ENCODE data around the gene CMTR1. TPM values are rescaled to one million over a fixed set of nuclear protein-coding genes. Genes with fewer than 3 reads are reported as not detected.
A peak's percentile ranks its signal among the peaks of the same experiment; 100 is the strongest.
"Not testable (repeated sequence)": the region's sequence is repeated elsewhere in the genome, so short reads cannot be mapped to it uniquely, and the experiment has no call there.

CMTR1 gene, protein sequence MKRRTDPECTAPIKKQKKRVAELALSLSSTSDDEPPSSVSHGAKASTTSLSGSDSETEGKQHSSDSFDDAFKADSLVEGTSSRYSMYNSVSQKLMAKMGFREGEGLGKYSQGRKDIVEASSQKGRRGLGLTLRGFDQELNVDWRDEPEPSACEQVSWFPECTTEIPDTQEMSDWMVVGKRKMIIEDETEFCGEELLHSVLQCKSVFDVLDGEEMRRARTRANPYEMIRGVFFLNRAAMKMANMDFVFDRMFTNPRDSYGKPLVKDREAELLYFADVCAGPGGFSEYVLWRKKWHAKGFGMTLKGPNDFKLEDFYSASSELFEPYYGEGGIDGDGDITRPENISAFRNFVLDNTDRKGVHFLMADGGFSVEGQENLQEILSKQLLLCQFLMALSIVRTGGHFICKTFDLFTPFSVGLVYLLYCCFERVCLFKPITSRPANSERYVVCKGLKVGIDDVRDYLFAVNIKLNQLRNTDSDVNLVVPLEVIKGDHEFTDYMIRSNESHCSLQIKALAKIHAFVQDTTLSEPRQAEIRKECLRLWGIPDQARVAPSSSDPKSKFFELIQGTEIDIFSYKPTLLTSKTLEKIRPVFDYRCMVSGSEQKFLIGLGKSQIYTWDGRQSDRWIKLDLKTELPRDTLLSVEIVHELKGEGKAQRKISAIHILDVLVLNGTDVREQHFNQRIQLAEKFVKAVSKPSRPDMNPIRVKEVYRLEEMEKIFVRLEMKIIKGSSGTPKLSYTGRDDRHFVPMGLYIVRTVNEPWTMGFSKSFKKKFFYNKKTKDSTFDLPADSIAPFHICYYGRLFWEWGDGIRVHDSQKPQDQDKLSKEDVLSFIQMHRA
- total RNA-seq: 10 to 100 TPM; 42.9 to 75.9 TPM

- H3K9me3 Mint-ChIP-seq: no peaks in the 10 kb centered on the region
- peak within 1 kb of the TSS; percentile 97 to 99 for H3K27ac Mint-ChIP-seq
- peak; percentile 97 for DNase-seq (ENCODE audit: low spot score in 2 of 2)
- peak; percentile 89 to 97 for ATAC-seq
- peaks cover 11 to 29% of the 10 kb centered on the region in 2 donors for H3K36me3 Mint-ChIP-seq
Observed at GRCh38 chr6:37432916-37433656, at the start of gene CMTR1. Gene CMTR1, plus strand, starts transcription at chr6:37433221. Its CDS starts 2,409 bp downstream, at chr6:37435630.

- H3K36me3 Mint-ChIP-seq: no peaks in the 10 kb centered on the region
- DNase-seq (ENCODE audit: low spot score in 2 of 2) (no peak), ATAC-seq (no peak)
- H3K9me3 Mint-ChIP-seq: no peaks in the 10 kb centered on the region
- no peak overlapping the region for H3K27ac Mint-ChIP-seq
Observed at GRCh38 chr6:37388578-37388977, 44.4 kb upstream of the CMTR1 start.

DNA sequence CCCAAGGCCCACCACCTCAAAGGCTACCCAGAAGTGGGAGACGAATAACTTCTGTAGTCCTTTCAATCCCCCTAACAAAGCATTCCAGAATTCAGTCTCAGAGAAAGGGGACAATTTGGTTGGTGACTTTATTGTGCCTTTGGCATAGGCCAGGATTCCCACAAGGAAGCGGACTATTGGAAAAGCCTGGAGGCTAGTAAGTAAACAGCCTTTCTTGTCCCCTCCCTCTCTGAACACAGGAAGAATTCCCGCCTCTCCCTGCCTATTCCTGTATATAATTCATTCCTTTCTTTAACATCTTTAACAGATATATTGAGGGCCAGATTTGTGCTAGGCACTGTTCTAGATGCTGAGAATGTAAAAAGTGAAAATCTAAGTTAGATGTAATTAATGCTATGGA lies 43.2 kb upstream of the CMTR1 start:
- no peak for ATAC-seq
- no peaks in the 10 kb centered on the region for H3K36me3 Mint-ChIP-seq
- no peak overlapping the region for H3K27ac Mint-ChIP-seq

DNA sequence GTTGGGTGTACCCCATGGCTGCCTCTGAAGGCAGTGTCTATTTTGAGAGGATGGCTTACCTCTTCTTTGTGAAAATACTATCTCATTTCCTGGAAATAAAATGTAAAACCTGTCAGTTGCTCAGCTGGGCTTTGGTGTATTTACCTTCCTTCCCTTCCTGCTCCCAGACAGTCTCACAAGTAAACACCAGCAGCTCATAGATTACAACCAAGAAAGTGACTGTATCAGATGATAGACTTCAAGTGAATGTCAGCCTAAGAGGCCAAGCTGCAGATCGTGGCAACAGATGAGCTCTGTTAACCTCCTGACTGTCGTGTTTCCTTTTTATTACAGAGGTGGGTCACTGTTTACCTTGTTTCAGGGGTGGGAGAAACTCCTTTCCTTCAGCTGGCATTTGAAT lies 41.9 kb upstream of the CMTR1 start:
- DNase-seq (ENCODE audit: low spot score in 2 of 2): no peak
- no peaks in the 10 kb centered on the region for H3K36me3 Mint-ChIP-seq
- H3K9me3 Mint-ChIP-seq: no peaks in the 10 kb centered on the region
- peak overlapping the region in 1 of 2 donors; percentile 11 for H3K27ac Mint-ChIP-seq
- no peak for ATAC-seq

More for the DNA sequence above, 43.2 kb upstream of the CMTR1 start:
- H3K9me3 Mint-ChIP-seq: no peaks in the 10 kb centered on the region
- DNase-seq (ENCODE audit: low spot score in 2 of 2): no peak

DNA sequence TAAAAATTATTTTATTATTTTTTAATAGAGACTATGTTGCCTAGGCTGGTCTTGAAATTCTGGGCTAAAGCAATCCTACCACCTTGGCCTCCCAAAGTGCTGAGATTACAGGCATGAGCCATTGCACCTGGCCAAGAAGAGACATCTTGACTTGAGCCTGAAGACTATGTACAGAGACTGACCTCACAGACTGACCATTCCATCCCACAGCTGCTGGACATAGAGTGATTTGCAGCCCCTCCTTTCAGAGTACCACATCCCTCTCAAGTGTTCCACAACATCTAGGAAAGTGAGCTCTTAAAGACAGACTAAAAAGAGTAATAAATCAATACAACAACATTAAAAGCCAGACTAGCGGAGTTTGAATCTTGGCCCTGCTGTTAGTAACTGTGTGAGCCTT lies 40.2 kb upstream of the CMTR1 start:
- Mint-ChIP-seq H3K36me3 (no peaks in the 10 kb centered on the region), H3K27ac (no peak overlapping the region), H3K9me3 (no peaks in the 10 kb centered on the region)
- no peak for DNase-seq (ENCODE audit: low spot score in 2 of 2)
- no peak for ATAC-seq

DNA sequence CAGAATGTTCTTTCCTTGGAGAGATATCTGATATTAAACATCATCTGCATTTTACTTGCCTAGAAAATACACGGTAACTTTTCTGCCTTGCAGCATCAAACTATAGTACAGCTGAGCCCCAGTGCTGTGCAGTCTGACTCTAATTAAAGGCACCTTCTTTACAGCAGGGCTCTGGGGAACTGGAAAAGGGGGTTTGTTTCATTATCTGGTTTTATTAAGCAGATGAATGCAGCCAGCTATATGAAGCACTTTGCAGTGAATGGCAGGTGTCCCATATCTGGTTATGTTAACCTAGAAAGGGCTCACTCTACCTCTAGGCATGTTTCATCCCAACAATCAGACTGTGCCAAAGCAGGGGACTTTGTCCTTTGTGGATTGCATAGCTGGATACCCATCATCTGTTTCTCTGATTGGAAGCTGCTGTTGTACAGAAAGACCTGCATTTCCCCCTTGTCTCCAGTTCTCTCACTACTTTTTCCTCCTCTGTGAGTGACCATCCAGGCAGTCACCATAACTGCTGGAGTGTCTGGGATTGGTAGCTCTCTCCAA lies 39.6 kb upstream of the CMTR1 start:
- H3K9me3 Mint-ChIP-seq: no peaks in the 10 kb centered on the region

GRCh38 chr6:37396571-37397180 lies 36.3 kb upstream of the CMTR1 start:
- H3K9me3 Mint-ChIP-seq: no peaks in the 10 kb centered on the region
- no peaks in the 10 kb centered on the region for H3K36me3 Mint-ChIP-seq
- no peak for ATAC-seq
- no peak for DNase-seq (ENCODE audit: low spot score in 2 of 2)
- no peak overlapping the region for H3K27ac Mint-ChIP-seq

More for the DNA sequence above, 39.6 kb upstream of the CMTR1 start:
- DNase-seq (ENCODE audit: low spot score in 2 of 2) (no peak), ATAC-seq (no peak)
- peak overlapping the region in 1 of 2 donors; percentile 46 for H3K27ac Mint-ChIP-seq
- no peaks in the 10 kb centered on the region for H3K36me3 Mint-ChIP-seq

DNA sequence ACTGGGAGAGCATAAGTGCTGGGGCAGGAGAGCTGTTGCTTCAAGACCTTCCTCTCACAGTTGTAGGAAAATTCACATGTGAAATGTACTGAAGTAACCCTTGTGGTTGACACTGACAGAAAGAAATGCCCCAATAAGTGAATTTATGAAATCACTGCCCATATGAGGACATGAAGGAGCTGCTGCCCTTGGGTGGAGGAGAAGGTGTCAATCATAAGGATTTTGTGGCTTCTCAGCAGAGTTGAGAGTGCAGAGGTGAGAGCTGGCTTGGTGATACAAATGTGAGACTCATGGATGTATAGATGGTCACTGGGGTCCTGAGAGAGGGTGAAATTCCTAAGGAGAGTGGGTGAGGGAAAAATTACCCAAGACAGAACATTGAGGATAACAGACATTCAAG lies 33.9 kb upstream of the CMTR1 start:
- no peaks in the 10 kb centered on the region for H3K36me3 Mint-ChIP-seq
- no peaks in the 10 kb centered on the region for H3K9me3 Mint-ChIP-seq
- no peak for ATAC-seq
- DNase-seq (ENCODE audit: low spot score in 2 of 2): no peak
- no peak overlapping the region for H3K27ac Mint-ChIP-seq

DNA sequence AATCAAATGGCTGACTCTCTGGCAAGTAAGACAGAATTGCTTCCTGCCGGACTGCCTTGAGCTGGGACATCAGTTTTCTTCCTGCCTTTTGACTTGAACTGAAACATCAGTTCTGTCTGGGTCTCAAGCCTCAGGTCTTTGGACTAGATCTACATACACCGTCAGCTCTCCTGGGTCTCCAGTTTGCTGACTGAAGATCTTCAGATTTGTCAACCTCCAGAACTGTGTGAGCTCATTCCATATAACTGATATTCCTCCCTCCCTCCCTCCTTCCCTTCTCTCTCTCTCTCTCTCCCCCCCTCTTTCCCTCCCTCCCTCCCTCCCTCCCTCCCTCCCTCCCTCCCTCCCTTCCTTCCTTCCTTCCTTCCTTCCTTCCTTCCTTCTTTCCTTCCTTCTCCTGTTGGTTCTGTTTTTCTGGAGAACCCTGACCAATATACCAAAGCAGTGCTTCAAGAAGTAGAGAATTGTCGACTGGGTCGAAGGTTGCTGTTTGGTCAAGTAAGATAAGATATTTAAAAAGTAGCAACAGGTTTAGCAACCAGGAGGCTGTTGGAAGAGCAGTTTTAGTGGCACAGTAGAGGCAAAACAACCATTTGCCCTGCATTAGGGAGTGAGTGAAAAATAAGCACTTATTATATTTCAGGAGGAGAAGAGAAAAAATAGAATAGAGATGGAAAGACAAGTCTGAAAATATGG lies 33.1 kb upstream of the CMTR1 start:
- no peak overlapping the region for H3K27ac Mint-ChIP-seq
- H3K36me3 Mint-ChIP-seq: no peaks in the 10 kb centered on the region
- H3K9me3 Mint-ChIP-seq: no peaks in the 10 kb centered on the region
- ATAC-seq (no peak), DNase-seq (ENCODE audit: low spot score in 2 of 2) (no peak)

DNA sequence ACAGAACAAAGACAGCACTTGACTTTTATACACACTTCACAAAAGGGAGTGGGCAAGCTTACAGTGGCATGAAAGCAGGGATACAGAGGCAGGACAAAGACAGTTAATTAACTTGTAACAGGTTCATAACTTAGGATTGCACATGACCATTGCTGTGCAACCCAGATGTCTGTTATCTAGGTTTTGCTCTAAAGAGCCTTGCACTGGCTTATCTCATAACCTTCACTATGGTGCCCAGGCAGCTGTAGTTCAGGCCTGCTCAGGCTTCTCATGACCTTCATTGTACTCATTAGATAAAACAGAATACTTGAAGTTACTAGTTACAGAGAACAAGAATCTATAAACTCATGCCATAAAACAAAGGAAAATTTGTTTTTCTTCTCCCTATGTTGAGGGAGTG lies 31.4 kb upstream of the CMTR1 start:
- DNase-seq (ENCODE audit: low spot score in 2 of 2); H3K27ac Mint-ChIP-seq; H3K9me3 Mint-ChIP-seq; H3K36me3 Mint-ChIP-seq; ATAC-seq: not testable (repeated sequence)

DNA sequence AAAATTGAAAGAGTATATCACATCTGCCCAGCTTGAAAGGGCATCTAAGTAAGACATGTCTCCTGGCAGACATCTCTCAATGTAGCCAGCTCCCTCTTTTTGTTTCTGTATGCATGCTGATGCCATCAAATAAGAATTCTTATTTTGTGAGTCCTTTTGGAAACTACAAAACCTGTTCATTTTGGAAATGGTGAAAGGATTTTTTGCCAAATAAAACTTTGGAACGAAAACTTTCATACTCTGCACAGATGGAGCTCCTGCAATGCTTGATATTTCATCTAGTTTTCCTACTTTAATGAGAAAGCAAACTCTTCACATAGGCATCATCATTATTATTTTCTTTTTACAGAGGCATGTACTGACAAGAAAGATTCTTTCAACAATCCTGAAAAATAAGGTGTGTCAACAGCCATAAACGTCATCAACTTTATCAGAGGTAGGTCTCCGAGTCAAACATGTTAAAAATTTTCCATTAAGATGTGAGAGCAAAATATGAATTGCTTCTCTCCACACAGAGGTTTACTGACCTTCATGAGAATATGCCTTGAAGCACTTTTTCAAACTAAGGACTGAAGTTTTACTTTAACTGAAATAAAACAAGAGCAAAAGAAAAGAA lies 26.2 kb upstream of the CMTR1 start:
- Mint-ChIP-seq H3K27ac (no peak overlapping the region), H3K9me3 (no peaks in the 10 kb centered on the region), H3K36me3 (no peaks in the 10 kb centered on the region)
- ATAC-seq: no peak
- no peak for DNase-seq (ENCODE audit: low spot score in 2 of 2)

DNA sequence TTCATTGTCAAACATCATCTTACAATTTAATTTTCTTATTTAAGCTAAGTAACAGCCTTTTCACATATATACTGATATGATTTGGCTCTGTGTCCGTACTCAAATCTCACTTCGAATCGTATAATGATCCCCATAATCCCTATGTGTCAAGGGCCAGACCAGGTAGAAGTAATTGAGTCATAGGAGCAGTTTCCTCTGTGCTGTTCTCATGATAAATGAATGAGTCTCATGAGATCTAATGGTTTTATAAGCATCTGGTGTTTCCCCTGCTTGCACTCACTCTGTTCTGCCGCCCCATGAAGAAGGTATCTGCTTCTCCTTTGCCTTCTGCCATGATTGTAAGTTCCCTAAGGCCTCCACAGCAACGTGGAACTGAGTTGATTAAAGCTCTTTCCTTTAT lies 25.1 kb upstream of the CMTR1 start:
- Mint-ChIP-seq H3K9me3 (no peaks in the 10 kb centered on the region), H3K36me3 (no peaks in the 10 kb centered on the region), H3K27ac (no peak overlapping the region)
- ATAC-seq (no peak), DNase-seq (ENCODE audit: low spot score in 2 of 2) (no peak)

DNA sequence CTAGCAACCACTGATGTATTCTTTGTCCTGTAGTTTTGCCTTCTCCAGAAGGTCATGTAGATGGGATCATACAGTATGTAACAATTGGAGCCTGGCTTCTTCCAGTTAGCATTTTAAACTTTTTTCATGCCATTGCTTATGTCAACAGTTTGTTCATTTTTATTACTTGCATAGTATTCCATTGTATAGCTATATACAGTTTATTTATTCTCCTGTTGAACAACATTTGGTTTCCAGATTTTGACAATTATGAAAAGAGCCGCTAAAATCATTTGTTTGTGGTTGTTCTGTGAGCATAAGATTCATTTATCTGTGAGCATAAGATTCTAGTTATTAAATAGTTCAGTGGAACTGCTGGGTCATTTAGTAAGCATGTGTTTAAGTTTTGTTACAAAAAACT lies 23.5 kb upstream of the CMTR1 start:
- H3K36me3 Mint-ChIP-seq: no peaks in the 10 kb centered on the region
- DNase-seq (ENCODE audit: low spot score in 2 of 2) (no peak), ATAC-seq (no peak)
- no peaks in the 10 kb centered on the region for H3K9me3 Mint-ChIP-seq
- H3K27ac Mint-ChIP-seq: no peak overlapping the region

- no peak for ATAC-seq
- Mint-ChIP-seq H3K9me3 (no peaks in the 10 kb centered on the region), H3K36me3 (no peaks in the 10 kb centered on the region), H3K27ac (no peak overlapping the region)
- no peak for DNase-seq (ENCODE audit: low spot score in 2 of 2)
Observed at GRCh38 chr6:37417393-37417792, 15.6 kb upstream of the CMTR1 start.

- H3K27ac Mint-ChIP-seq: no peak overlapping the region
- H3K9me3 Mint-ChIP-seq: no peaks in the 10 kb centered on the region
- DNase-seq (ENCODE audit: low spot score in 2 of 2) (no peak), ATAC-seq (no peak)
- no peaks in the 10 kb centered on the region for H3K36me3 Mint-ChIP-seq
Observed at GRCh38 chr6:37418722-37419121, 14.3 kb upstream of the CMTR1 start.
